ENCODE data around the gene VMO1. TPM values are rescaled to one million over a fixed set of nuclear protein-coding genes. Genes with fewer than 3 reads are reported as not detected.
A peak's percentile ranks its signal among the peaks of the same experiment; 100 is the strongest.

VMO1 gene
- total and polyA plus RNA-seq, 9 of the 15 experiments (the other 6 are each of a cell fraction or from before 2014, with no cell fraction given): 0.31 TPM; not detected in 8

GRCh38 chr17:4833178-4833940 is 47.2 kb upstream of the VMO1 start, which contains the start of gene MINK1 (continued):
- TF ChIP-seq ARID4B (CRISPR knock-in tag; IDR thresholded peaks at IDR 0.05) (peak; percentile 23; the same call in 1 of the 2 replicates), THAP7 (CRISPR knock-in tag; IDR thresholded peaks at IDR 0.05) (no peak), ZFP30 (CRISPR knock-in tag; IDR thresholded peaks at IDR 0.05; ENCODE audit: borderline replicate concordance) (no peak), CREM (IDR thresholded peaks at IDR 0.05; ENCODE audit: low read depth) (peak; percentile 78), ESRRA (IDR thresholded peaks at IDR 0.05; ENCODE audit: borderline replicate concordance, low read depth) (peak; percentile 18; the same call in 1 of the 2 replicates), PCBP2 (IDR thresholded peaks at IDR 0.05; ENCODE audit: low read depth, low read length, poor library complexity, severe bottlenecking) (no peak), POLR3A (IDR thresholded peaks at IDR 0.05; ENCODE audit: borderline replicate concordance, extremely low read depth, insufficient read depth, insufficient read length) (no peak), MEF2A (IDR thresholded peaks at IDR 0.05; ENCODE audit: control insufficient read depth, low read depth, low read length) (no peak), BCL6 (CRISPR knock-in tag; IDR thresholded peaks at IDR 0.05) (no peak), GATAD2A (IDR thresholded peaks at IDR 0.05) (no peak; the same call in 1 of the 2 replicates), HIVEP1 (CRISPR knock-in tag; IDR thresholded peaks at IDR 0.05) (no peak), HNRNPL (IDR thresholded peaks at IDR 0.05; ENCODE audit: low read depth, low read length) (0 out of 2 replicates have a peak, but pooled peaks have one; percentile 26), SMAD2 (IDR thresholded peaks at IDR 0.05; ENCODE audit: low read depth, low read length) (no peak), CTBP1 (IDR thresholded peaks at IDR 0.05; ENCODE audit: borderline replicate concordance) (peak; percentile 92), STAT6 (CRISPR knock-in tag; IDR thresholded peaks at IDR 0.05) (no peak), RUNX1 (IDR thresholded peaks at IDR 0.05; ENCODE audit: low read depth) (no peak), ZBTB5 (IDR thresholded peaks at IDR 0.05) (no peak)
